HepG2 (cell line): Measurements from ENCODE around the gene CTDP1. TPM values are rescaled to one million over a fixed set of nuclear protein-coding genes. Genes with fewer than 3 reads are reported as not detected.

Experiments used
- ATAC-seq: fragments of 200-7000 bp; cut with Tn5 transposase; 3 replicates; pipeline ENCODE4 v1.9.1; 2020; ENCODE audit warnings: mild to moderate bottlenecking, moderate library complexity
- BruUV-seq: library from RNA; stranded (reverse); fragments of 400-500 nt; replicated peaks from 2 replicates; lab custom pipeline; 2021; lab: Mats Ljungman, UMichigan
- CTCF ChIA-PET: fragments of 300-600 bp; formaldehyde crosslinking; extraction: SDS; loops from one replicate; lab custom pipeline; 2021; ENCODE audit warnings: low total read pairs, inconsistent platforms, low intra/inter-chr PET ratio; lab: Yijun Ruan, JAX
- POLR2A ChIA-PET: fragments of 350-600 bp; sonication (Branson Sonifier 250); formaldehyde crosslinking; loops from one replicate; lab custom pipeline; 2020; ENCODE audit warnings: antibody characterized with exemption, inconsistent platforms; lab: Yijun Ruan, JAX
- DNase-seq: peaks from one replicate; pipeline ENCODE4 v3.0.0-alpha.2; 2015; ENCODE audit warnings: low spot score
- FAIRE-seq: peaks from 3 replicates; lab custom pipeline; 2011; peaks lifted over from hg19 to GRCh38; lab: Jason Lieb, UNC
- H2AFZ ChIP-seq: one replicate; pipeline ENCODE4 v1.6.1; 2011; ENCODE audit warnings: low read length, inconsistent platforms
- H3K27ac ChIP-seq: fragments of 300-600 bp; 3 replicates; pipeline ENCODE4 v1.8.0; 2011; ENCODE audit warnings: mixed run types, mild to moderate bottlenecking, mixed read lengths, low read length, inconsistent platforms; ENCODE audit not compliant: insufficient read depth; ENCODE audit errors: extremely low read length
- H3K27me3 ChIP-seq, 2 experiments: fragments of 200-600 bp in 1 of 2; 2 replicates in 1 of 2; 3 replicates in 1 of 2; pipeline versions ENCODE4 v1.6.0 to v1.8.0; 2011; ENCODE audit warnings: low read length in 2 of 2, mild to moderate bottlenecking in 2 of 2, moderate library complexity in 2 of 2, inconsistent platforms in 1 of 2; ENCODE audit not compliant: insufficient read depth in 2 of 2, control insufficient read depth in 1 of 2
- H3K36me3 ChIP-seq, 2 experiments: fragments of 200-600 bp in 1 of 2; replicated peaks in 1 of 2; 2 replicates in 1 of 2; 3 replicates in 1 of 2; pipeline versions ENCODE4 v1.5.1 to v1.8.0; 2011; ENCODE audit warnings: low read length in 2 of 2, inconsistent platforms in 1 of 2; ENCODE audit not compliant: insufficient read depth in 2 of 2, control insufficient read depth in 1 of 2
- H3K4me1 ChIP-seq: 2 replicates; pipeline ENCODE4 v1.5.1; 2012; ENCODE audit warnings: low read length, inconsistent platforms; ENCODE audit not compliant: insufficient read depth
- H3K4me2 ChIP-seq: 2 replicates; pipeline ENCODE4 v1.6.0; 2011; ENCODE audit warnings: low read depth, low read length, inconsistent platforms
- H3K4me3 ChIP-seq, 3 experiments: fragments of 200-600 bp in 1 of 3; sonication (generic), shearing (Covaris generic) in 1 of 3; replicated peaks in 1 of 3; 2 replicates each; pipeline ENCODE4 v1.5.1; 2011 to 2016; ENCODE audit warnings: low read length in 3 of 3, inconsistent platforms in 2 of 3, low read depth in 2 of 3, mild to moderate bottlenecking in 2 of 3, control low read depth in 1 of 3, mixed read lengths in 1 of 3; ENCODE audit not compliant: insufficient read depth in 1 of 3
- H3K79me2 ChIP-seq: one replicate; pipeline ENCODE4 v1.6.1; 2011; ENCODE audit warnings: low read length, inconsistent platforms; ENCODE audit not compliant: insufficient read depth
- H3K9ac ChIP-seq: 2 replicates; pipeline ENCODE4 v1.6.0; 2011; ENCODE audit warnings: mild to moderate bottlenecking, low read depth, low read length, inconsistent platforms; ENCODE audit not compliant: insufficient read depth
- H3K9me3 ChIP-seq: 2 replicates; pipeline ENCODE4 v1.5.1; 2012; ENCODE audit warnings: mild to moderate bottlenecking, low read length
- H4K20me1 ChIP-seq: 2 replicates; pipeline ENCODE4 v1.6.0; 2011; ENCODE audit warnings: inconsistent platforms, mild to moderate bottlenecking, low read length, moderate library complexity; ENCODE audit not compliant: insufficient read depth
- ELF3 ChIP-seq: IDR thresholded peaks from 2 replicates; pipeline ENCODE4 v1.6.1; 2016; ENCODE audit warnings: missing genetic modification reagents, missing compliant biosample characterization
- WGBS: methylation state at CpG from one replicate; pipeline ENCODE4 v1.1.6; 2017; ENCODE audit warnings: low lambda C conversion rate; 5-methylcytosine and 5-hydroxymethylcytosine counted together
- in situ Hi-C: cut with HindIII; loops from 2 replicates; pipeline ENCODE4 v1.10.0; 2017; ENCODE audit warnings: low pct_unique_long_range_greater_than_20kb; ENCODE audit not compliant: extremely low pct_ligation_motif_present
- intact Hi-C: fragments of 100-400 bp; cut with micrococcal nuclease; formaldehyde crosslinking; loops from one replicate; pipeline ENCODE4 v1.10.0; 2022; ENCODE audit not compliant: unreplicated experiment
- polyA plus RNA-seq, 8 experiments: library from polyadenylated mRNA; depleted of rRNA in 3 of 8; stranded (reverse) in 7 of 8; unstranded in 1 of 8; fragments of >200 nt; fragmentation: Illumina TruSeq in 4 of 8; extraction: Trizol in 4 of 8; gene quantifications; 2 replicates each; pipeline versions ENCODE4 v1.2.1 to v1.2.3, GENCODE V29; 2011 to 2016; ENCODE audit warnings: low read depth in 4 of 8, missing spikeins in 1 of 8, mixed read lengths in 1 of 8; ENCODE audit not compliant: insufficient read depth in 1 of 8
- total RNA-seq, 5 experiments: library from RNA; depleted of rRNA; stranded (reverse); fragments of >200 nt; fragmentation: Illumina TruSeq; extraction: Trizol; gene quantifications; 2 replicates each; pipeline ENCODE4 v1.2.3, GENCODE V29; 2016; ENCODE audit warnings: low read depth in 1 of 5
- TF ChIP-seq, protein P1 (sequence below): sonication (generic); formaldehyde crosslinking; conservative IDR thresholded peaks from 2 replicates; pipeline ENCODE4 v1.4.0; 2020; ENCODE audit warnings: mild to moderate bottlenecking, missing genetic modification reagents, moderate library complexity
- TF ChIP-seq, protein P2 (sequence below): IDR thresholded peaks from 2 replicates; pipeline ENCODE4 v1.6.1; 2016

The CTDP1 gene
- total and polyA plus RNA-seq, 2 of the 13 experiments (the other 11 are each of a cell fraction or from before 2014, with no cell fraction given) = 6.9 to 11.0 TPM

DNA sequence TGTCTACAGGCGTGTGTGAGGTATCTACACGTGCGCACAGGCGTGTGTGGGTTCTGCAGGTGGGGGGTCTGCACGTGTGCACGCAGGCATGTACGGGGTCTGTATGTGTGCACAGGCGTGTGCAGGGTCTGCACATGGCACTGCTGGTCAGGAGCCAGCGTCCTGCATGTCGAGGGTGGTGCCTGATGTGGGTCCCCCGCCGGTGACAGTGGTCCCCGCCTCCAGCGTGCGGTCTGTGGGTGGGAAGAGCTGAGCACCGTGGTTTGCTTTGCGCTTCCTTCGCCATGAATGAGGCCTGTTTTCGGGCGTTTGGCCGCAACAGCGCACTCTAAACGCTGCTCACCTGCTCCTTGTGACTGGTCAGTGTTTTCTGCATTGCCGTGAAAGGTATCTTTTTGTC lies 57.2 kb downstream of the CTDP1 start:
- H3K9ac ChIP-seq = no peak overlapping the region
- intact Hi-C loops = no loop called here
- 0 out of 2 replicates have a peak, but pooled peaks cover 3% of the 10 kb centered on the region for H4K20me1 ChIP-seq
- H3K36me3 ChIP-seq = peaks cover 15 to 59% of the 10 kb centered on the region in 2 experiments; a peak in 4 of 5 replicates
- CTCF ChIA-PET = no interaction called here
- TF ChIP-seq, protein P1, sequence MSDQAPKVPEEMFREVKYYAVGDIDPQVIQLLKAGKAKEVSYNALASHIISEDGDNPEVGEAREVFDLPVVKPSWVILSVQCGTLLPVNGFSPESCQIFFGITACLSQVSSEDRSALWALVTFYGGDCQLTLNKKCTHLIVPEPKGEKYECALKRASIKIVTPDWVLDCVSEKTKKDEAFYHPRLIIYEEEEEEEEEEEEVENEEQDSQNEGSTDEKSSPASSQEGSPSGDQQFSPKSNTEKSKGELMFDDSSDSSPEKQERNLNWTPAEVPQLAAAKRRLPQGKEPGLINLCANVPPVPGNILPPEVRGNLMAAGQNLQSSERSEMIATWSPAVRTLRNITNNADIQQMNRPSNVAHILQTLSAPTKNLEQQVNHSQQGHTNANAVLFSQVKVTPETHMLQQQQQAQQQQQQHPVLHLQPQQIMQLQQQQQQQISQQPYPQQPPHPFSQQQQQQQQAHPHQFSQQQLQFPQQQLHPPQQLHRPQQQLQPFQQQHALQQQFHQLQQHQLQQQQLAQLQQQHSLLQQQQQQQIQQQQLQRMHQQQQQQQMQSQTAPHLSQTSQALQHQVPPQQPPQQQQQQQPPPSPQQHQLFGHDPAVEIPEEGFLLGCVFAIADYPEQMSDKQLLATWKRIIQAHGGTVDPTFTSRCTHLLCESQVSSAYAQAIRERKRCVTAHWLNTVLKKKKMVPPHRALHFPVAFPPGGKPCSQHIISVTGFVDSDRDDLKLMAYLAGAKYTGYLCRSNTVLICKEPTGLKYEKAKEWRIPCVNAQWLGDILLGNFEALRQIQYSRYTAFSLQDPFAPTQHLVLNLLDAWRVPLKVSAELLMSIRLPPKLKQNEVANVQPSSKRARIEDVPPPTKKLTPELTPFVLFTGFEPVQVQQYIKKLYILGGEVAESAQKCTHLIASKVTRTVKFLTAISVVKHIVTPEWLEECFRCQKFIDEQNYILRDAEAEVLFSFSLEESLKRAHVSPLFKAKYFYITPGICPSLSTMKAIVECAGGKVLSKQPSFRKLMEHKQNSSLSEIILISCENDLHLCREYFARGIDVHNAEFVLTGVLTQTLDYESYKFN (CRISPR knock-in tag) = no peak
- TF ChIP-seq, protein P2, sequence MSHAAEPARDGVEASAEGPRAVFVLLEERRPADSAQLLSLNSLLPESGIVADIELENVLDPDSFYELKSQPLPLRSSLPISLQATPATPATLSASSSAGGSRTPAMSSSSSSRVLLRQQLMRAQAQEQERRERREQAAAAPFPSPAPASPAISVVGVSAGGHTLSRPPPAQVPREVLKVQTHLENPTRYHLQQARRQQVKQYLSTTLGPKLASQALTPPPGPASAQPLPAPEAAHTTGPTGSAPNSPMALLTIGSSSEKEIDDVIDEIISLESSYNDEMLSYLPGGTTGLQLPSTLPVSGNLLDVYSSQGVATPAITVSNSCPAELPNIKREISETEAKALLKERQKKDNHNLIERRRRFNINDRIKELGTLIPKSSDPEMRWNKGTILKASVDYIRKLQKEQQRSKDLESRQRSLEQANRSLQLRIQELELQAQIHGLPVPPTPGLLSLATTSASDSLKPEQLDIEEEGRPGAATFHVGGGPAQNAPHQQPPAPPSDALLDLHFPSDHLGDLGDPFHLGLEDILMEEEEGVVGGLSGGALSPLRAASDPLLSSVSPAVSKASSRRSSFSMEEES (CRISPR knock-in tag) = no peak
- TF ChIP-seq ELF3 (CRISPR knock-in tag) = no peak
- no peaks in the 10 kb centered on the region for H3K79me2 ChIP-seq
- FAIRE-seq (no peak), DNase-seq (no peak), ATAC-seq (no peak)
- no peaks in the 10 kb centered on the region for H3K4me1 ChIP-seq
- no peak overlapping the region for H3K4me2 ChIP-seq
- no peak overlapping the region for H3K4me3 ChIP-seq
- no peaks in the 10 kb centered on the region; a peak in 1 of 5 replicates for H3K27me3 ChIP-seq
- in situ Hi-C loops = no loop called here
- WGBS = 98% methylated on average over 24 of the region's 24 CpGs
- H3K9me3 ChIP-seq = no peaks in the 10 kb centered on the region
- POLR2A ChIA-PET = no interaction called here
- H3K27ac ChIP-seq = no peak overlapping the region
- H2AFZ ChIP-seq = no peak overlapping the region
- BruUV-seq = no TSS peak
